SU-DHL-6 (cell line): Measurements from ENCODE around the gene GCHFR.

ENCODE experiments used
- H2AFZ ChIP-seq: fragments of 200-600 bp; sonication (generic); 2 replicates; pipeline ENCODE4 v1.6.1; 2014; ENCODE audit warnings: low read depth, mild to moderate bottlenecking, moderate library complexity, mixed read lengths, antibody characterized with exemption, low read length; ENCODE audit not compliant: severe bottlenecking
- H3F3A ChIP-seq: fragments of 200-600 bp; shearing (Covaris generic); 2 replicates; pipeline ENCODE4 v1.6.0; 2016; ENCODE audit warnings: antibody characterized with exemption, mild to moderate bottlenecking; ENCODE audit not compliant: insufficient read depth
- H3K27ac ChIP-seq: fragments of 200-600 bp; sonication (generic); 2 replicates; pipeline ENCODE4 v1.5.1; 2016; ENCODE audit warnings: low read depth, mild to moderate bottlenecking, low read length, moderate library complexity, mixed read lengths
- H3K27me3 ChIP-seq: fragments of 200-600 bp; sonication (generic), shearing (Covaris generic); 2 replicates; pipeline ENCODE4 v1.6.0; 2014; ENCODE audit warnings: mild to moderate bottlenecking, low read length
- H3K36me3 ChIP-seq: fragments of 200-600 bp; sonication (generic); 2 replicates; pipeline ENCODE4 v1.6.1; 2014; ENCODE audit warnings: mild to moderate bottlenecking, low read length, mixed read lengths
- H3K4me2 ChIP-seq: fragments of 300-600, 200-600 bp; shearing (Covaris generic), sonication (generic); 2 replicates; pipeline ENCODE4 v1.6.0; 2014; ENCODE audit warnings: low read length, low read depth, mild to moderate bottlenecking; ENCODE audit not compliant: poor library complexity, severe bottlenecking
- H3K4me3 ChIP-seq: fragments of 200-600 bp; sonication (generic); 2 replicates; pipeline ENCODE4 v1.5.1; 2014; ENCODE audit warnings: antibody characterized with exemption, low read length, mild to moderate bottlenecking, mixed read lengths; ENCODE audit not compliant: insufficient read depth, poor library complexity, severe bottlenecking
- H3K79me2 ChIP-seq: fragments of 200-600 bp; sonication (generic); 2 replicates; pipeline ENCODE4 v1.6.1; 2014; ENCODE audit warnings: mild to moderate bottlenecking, low read length, moderate library complexity; ENCODE audit not compliant: insufficient read depth
- H3K9ac ChIP-seq: fragments of 200-600 bp; sonication (generic); 2 replicates; pipeline ENCODE4 v1.7.0; 2014; ENCODE audit warnings: mild to moderate bottlenecking, low read length
- H3K9me2 ChIP-seq: fragments of 200-600 bp; sonication (generic); replicated peaks from 2 replicates; pipeline ENCODE4 v1.6.1; 2014; ENCODE audit warnings: low read length; ENCODE audit not compliant: insufficient read depth
- H3K9me3 ChIP-seq: fragments of 200-600 bp; sonication (generic); 2 replicates; pipeline ENCODE4 v1.6.1; 2014; ENCODE audit warnings: low read length, mixed read lengths; ENCODE audit not compliant: insufficient read depth
- H4K20me1 ChIP-seq: fragments of 200-600 bp; sonication (generic); 2 replicates; pipeline ENCODE4 v1.6.1; 2014; ENCODE audit warnings: low read depth, mild to moderate bottlenecking, antibody characterized with exemption, low read length, moderate library complexity, mixed read lengths
- EZH2phosphoT487 ChIP-seq: fragments of 200-600 bp; sonication (generic), shearing (Covaris generic); conservative IDR thresholded peaks from 2 replicates; pipeline ENCODE4 v1.6.1; 2018; ENCODE audit warnings: mild to moderate bottlenecking, antibody characterized with exemption, low read length, moderate library complexity, mixed read lengths
- TF ChIP-seq, protein P1 (sequence below): fragments of 200-600 bp; sonication (generic); IDR thresholded peaks from one replicate; pipeline ENCODE4 v1.5.1; 2017; ENCODE audit warnings: antibody characterized with exemption, mild to moderate bottlenecking, low read length, moderate library complexity; ENCODE audit not compliant: insufficient read depth, poor library complexity, severe bottlenecking

Gene GCHFR

DNA sequence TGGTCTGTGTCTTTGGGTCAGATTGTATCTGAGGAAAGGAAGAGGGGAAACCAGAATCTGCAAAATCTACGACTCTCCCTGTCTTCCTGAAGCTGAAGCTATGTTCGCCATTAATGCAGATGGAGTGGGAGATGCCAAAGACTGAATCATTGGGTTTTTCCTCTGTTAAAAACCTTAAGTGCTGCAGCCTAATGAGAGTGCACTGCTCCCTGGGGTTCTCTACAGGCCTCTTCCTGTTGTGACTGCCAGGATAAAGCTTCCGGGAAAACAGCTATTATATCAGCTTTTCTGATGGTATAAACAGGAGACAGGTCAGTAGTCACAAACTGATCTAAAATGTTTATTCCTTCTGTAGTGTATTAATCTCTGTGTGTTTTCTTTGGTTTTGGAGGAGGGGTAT, 32.8 kb upstream of the GCHFR start:
- no peaks in the 10 kb centered on the region for H3K79me2 ChIP-seq
- no peak overlapping the region for H2AFZ ChIP-seq
- H4K20me1 ChIP-seq = no peaks in the 10 kb centered on the region
- no peak overlapping the region for H3K9ac ChIP-seq
- TF ChIP-seq EZH2phosphoT487 = no peak
- TF ChIP-seq, protein P1, sequence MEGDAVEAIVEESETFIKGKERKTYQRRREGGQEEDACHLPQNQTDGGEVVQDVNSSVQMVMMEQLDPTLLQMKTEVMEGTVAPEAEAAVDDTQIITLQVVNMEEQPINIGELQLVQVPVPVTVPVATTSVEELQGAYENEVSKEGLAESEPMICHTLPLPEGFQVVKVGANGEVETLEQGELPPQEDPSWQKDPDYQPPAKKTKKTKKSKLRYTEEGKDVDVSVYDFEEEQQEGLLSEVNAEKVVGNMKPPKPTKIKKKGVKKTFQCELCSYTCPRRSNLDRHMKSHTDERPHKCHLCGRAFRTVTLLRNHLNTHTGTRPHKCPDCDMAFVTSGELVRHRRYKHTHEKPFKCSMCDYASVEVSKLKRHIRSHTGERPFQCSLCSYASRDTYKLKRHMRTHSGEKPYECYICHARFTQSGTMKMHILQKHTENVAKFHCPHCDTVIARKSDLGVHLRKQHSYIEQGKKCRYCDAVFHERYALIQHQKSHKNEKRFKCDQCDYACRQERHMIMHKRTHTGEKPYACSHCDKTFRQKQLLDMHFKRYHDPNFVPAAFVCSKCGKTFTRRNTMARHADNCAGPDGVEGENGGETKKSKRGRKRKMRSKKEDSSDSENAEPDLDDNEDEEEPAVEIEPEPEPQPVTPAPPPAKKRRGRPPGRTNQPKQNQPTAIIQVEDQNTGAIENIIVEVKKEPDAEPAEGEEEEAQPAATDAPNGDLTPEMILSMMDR = no peak
- peaks cover 17% of the 10 kb centered on the region; the same call in 1 of the 2 replicates for H3F3A ChIP-seq
- no peak overlapping the region for H3K27ac ChIP-seq
- no peaks in the 10 kb centered on the region for H3K9me2 ChIP-seq
- H3K36me3 ChIP-seq = peaks cover 30% of the 10 kb centered on the region; the same call in 1 of the 2 replicates
- no peaks in the 10 kb centered on the region for H3K9me3 ChIP-seq
- H3K4me2 ChIP-seq = no peak overlapping the region
- H3K27me3 ChIP-seq = no peaks in the 10 kb centered on the region
- H3K4me3 ChIP-seq = no peak overlapping the region

DNA sequence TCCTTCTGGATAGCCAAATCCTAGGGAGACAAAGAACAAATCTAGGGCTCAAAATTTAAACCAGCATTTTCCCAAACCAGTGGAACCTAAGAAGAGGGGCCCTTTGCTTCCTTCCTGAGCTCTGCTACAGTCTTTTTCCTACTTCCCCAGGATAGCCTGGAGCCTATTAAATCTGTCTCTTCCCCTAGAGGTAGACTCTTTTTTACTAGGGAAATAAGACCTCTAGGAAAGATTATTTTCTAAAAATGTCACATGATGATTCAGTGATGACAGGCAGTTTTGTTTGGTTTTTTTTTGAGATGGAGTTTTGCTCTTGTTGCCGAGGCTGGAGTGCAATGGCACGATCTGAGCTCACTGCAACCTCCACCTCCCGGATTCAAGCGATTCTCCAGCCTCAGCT, 27.3 kb upstream of the GCHFR start:
- Histone ChIP-seq H3K79me2 (no peaks in the 10 kb centered on the region), H3K4me3 (no peak overlapping the region), H3K27me3 (no peaks in the 10 kb centered on the region), H2AFZ (no peak overlapping the region), H4K20me1 (no peaks in the 10 kb centered on the region), H3K9ac (no peak overlapping the region), H3K36me3 (peaks cover 19% of the 10 kb centered on the region; the same call in 1 of the 2 replicates), H3K9me2 (no peaks in the 10 kb centered on the region), H3F3A (peaks cover 16% of the 10 kb centered on the region; the same call in 1 of the 2 replicates), H3K4me2 (no peak overlapping the region), H3K9me3 (no peaks in the 10 kb centered on the region), H3K27ac (no peak overlapping the region)
- TF ChIP-seq, protein P1 = no peak
- TF ChIP-seq EZH2phosphoT487 = no peak

DNA sequence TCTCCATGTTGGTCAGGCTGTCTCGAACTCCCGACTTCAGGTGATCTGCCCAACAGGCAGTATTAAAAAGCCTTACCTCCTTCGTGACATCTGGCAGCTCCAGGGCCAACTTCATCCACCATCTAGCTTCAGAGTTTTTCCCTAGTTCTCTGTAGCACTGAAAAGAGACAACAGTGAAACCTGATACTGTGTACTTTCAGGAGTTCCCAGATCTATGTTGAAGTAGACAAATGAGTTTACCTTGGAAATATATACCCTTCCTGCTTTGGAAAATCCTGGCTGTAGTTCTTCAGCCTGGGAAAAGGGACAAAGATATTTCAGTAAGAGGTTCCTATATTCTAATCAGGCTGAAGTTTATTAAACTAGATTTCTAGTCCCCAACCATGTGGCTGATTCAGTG, 26.8 kb upstream of the GCHFR start:
- Histone ChIP-seq H3K36me3 (peaks cover 18% of the 10 kb centered on the region; the same call in 1 of the 2 replicates), H3K4me3 (no peak overlapping the region), H3K27ac (no peak overlapping the region)

More for the DNA sequence above, 26.8 kb upstream of the GCHFR start:
- no peak for TF ChIP-seq EZH2phosphoT487
- TF ChIP-seq, protein P1 = no peak
- H3F3A ChIP-seq = peaks cover 16% of the 10 kb centered on the region; the same call in 1 of the 2 replicates
- no peak overlapping the region for H2AFZ ChIP-seq
- H3K9me2 ChIP-seq = no peaks in the 10 kb centered on the region
- H3K9me3 ChIP-seq = no peaks in the 10 kb centered on the region
- H3K79me2 ChIP-seq = no peaks in the 10 kb centered on the region
- no peaks in the 10 kb centered on the region for H4K20me1 ChIP-seq
- H3K9ac ChIP-seq = no peak overlapping the region
- H3K27me3 ChIP-seq = no peaks in the 10 kb centered on the region
- no peak overlapping the region for H3K4me2 ChIP-seq
